IPS-18c (cell line): ENCODE measurements around the gene GSTO2.

Experiments used
- H3K4me3 ChIP-seq: 2 replicates; pipeline ENCODE4 v1.7.0; 2013; ENCODE audit warnings: low read depth, mild to moderate bottlenecking, low read length, moderate library complexity; ENCODE audit not compliant: insufficient read depth
- H3K9me3 ChIP-seq: one replicate; pipeline ENCODE4 v1.6.1; 2013; ENCODE audit warnings: mild to moderate bottlenecking, low read length, moderate library complexity; ENCODE audit not compliant: control insufficient read depth, insufficient read depth

GSTO2 gene

GRCh38 chr10:104268405-104268712, 625 bp upstream of the GSTO2 start:
- H3K4me3 ChIP-seq = peak overlapping the region; percentile 85
- no peaks in the 10 kb centered on the region for H3K9me3 ChIP-seq

DNA sequence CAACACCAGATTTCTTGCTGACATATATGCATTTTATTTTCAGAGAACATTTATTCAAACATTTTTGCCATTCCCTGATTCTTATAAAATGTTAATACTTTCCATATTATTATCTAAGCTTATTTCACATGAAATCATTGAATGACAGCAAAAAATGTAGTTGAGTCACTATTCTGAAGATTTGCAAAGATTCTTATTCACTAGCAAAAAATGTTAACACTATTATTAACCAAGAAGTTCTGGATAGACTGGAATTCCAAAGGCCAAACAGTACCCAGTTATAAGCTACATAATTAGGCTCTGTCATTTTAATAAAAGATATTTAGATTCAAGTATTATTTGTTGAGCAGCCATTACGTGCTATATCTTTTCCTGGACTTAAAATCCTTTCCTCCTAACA, 4.3 kb downstream of the GSTO2 start:
- no peaks in the 10 kb centered on the region for H3K9me3 ChIP-seq

DNA sequence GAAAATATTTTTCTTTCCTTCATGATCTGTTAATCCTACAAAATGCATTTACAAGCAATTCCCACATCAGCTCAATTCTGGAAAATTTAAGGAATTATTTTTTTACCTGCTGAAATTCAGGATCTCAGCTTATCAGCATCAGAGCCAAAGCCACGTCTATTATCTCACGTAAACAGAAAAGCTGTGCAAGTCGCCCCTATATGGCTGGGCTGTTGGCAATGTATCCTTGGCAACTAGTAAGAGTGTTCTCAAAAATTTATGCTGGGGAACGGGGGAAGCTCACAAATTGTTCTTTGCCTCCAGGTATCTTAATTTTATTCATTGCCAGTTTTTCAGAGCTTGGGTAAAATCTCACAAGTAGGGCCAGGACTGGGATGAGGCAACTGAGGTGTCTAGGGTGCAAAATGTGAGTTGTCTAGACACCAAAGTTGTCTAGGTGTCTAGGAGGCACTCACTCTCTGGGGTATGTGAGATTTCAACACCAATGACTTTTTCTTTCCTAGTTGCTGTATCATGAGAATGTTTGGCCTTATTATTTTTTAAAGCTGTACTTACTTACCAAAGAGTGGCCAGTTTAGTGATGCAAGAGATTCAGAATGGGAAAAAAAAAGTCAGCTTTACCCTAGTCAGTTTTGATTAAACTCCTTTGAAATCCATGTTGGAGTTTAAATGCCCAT, 5.1 kb downstream of the GSTO2 start:
- Histone ChIP-seq H3K9me3 (no peaks in the 10 kb centered on the region), H3K4me3 (no peak overlapping the region)

More for the DNA sequence above, 4.3 kb downstream of the GSTO2 start:
- no peak overlapping the region for H3K4me3 ChIP-seq

GRCh38 chr10:104274762-104275721, 6.1 kb downstream of the GSTO2 start:
- H3K9me3 ChIP-seq = no peaks in the 10 kb centered on the region
- peak overlapping the region; percentile 61 for H3K4me3 ChIP-seq

DNA sequence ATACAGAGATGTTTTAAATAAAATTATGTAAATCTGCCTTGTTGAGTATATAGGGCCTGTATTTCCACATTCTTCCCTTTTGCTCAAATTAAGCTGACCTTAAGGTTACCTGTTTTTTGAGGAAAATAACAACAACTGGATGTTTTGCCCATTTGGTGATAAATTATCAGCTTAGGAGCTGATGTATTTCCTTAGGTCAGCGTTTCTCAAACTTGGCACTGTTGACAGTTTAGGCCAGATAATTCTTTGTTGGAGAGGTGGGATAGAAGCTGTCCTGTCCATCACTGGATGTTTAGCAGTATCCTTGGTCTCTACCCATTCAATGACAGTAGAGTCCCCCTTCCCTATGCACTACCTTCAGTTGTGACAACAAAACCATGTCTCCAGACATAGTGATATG, 7.2 kb downstream of the GSTO2 start:
- H3K4me3 ChIP-seq = no peak overlapping the region
- H3K9me3 ChIP-seq = no peaks in the 10 kb centered on the region

DNA sequence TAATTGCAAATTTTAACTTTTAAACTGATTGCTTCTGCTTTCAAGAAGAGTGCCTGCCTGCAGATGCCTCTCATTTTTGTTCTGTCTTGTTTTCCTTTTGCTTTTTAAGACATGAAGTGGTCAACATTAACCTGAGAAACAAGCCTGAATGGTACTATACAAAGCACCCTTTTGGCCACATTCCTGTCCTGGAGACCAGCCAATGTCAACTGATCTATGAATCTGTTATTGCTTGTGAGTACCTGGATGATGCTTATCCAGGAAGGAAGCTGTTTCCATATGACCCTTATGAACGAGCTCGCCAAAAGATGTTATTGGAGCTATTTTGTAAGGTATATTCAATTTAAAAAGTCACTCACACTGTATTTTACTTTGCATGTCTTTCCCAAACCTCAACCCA, 8.8 kb downstream of the GSTO2 start:
- Histone ChIP-seq H3K4me3 (no peak overlapping the region), H3K9me3 (no peaks in the 10 kb centered on the region)

DNA sequence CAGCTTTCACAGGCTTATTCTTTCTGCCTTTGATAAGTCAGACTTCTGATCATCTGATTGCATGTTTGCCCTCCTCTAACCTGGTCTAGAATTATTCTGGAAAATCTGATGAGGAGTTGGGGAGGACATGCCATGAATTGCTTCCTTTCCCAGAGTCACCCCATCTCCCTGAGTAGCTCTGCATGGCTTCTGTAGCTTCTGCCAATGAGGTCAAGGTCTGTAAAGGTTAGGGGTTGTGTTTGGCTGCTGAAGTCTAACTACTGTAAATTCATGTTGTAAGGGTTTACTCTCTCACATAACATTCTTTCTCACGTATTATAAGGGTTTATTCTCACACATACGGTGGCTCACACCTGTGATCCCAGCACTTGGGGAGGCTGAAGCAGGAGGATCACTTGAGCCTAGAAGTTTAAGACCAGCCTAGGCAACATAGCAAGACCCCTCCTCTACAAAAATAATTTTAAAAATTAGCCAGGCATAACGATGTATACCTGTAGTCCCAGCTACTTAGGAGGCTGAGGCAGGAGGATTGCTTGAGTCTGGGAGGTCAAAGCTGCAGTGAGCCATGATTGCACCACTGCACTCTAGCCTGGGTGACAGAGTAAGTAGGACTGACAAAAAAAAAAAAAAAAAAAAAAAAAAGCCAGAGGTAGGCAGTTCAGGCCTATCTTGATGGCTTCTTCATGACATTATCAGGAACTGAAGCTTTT, 10.7 kb downstream of the GSTO2 start:
- no peaks in the 10 kb centered on the region for H3K9me3 ChIP-seq
- H3K4me3 ChIP-seq = no peak overlapping the region

DNA sequence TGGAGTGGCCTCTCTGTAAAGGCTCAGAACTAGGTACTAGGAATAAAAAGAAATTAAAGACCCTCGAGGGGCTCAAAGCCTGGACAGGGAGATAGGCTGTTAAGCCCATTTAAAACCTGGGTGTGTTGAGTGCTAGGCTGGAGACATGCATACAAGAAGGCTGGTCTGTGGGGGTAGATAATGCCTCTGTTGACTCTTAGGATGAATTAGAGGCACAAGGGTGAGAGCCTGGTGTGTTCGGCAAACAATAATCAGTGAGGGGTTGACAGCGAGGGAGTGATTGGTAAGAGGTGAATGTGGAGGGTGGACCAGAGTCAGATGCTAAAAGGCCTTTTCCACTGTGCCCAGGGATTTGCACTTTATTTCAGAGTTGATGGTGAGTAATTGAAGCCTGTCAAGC, 12.7 kb downstream of the GSTO2 start:
- Histone ChIP-seq H3K9me3 (no peaks in the 10 kb centered on the region), H3K4me3 (no peak overlapping the region)

- Histone ChIP-seq H3K4me3 (no peak overlapping the region), H3K9me3 (no peaks in the 10 kb centered on the region)
These were observed 15.9 kb downstream of the GSTO2 start for GRCh38 chr10:104284846-104285245.

GRCh38 chr10:104286939-104287338, 18.0 kb downstream of the GSTO2 start:
- Histone ChIP-seq H3K9me3 (no peaks in the 10 kb centered on the region), H3K4me3 (no peak overlapping the region)

GRCh38 chr10:104288355-104288754, 19.4 kb downstream of the GSTO2 start:
- H3K9me3 ChIP-seq = no peaks in the 10 kb centered on the region

GRCh38 chr10:104291439-104291951, 22.5 kb downstream of the GSTO2 start:
- H3K9me3 ChIP-seq = no peaks in the 10 kb centered on the region
- H3K4me3 ChIP-seq = no peak overlapping the region

More at GRCh38 chr10:104288355-104288754, 19.4 kb downstream of the GSTO2 start:
- no peak overlapping the region for H3K4me3 ChIP-seq

DNA sequence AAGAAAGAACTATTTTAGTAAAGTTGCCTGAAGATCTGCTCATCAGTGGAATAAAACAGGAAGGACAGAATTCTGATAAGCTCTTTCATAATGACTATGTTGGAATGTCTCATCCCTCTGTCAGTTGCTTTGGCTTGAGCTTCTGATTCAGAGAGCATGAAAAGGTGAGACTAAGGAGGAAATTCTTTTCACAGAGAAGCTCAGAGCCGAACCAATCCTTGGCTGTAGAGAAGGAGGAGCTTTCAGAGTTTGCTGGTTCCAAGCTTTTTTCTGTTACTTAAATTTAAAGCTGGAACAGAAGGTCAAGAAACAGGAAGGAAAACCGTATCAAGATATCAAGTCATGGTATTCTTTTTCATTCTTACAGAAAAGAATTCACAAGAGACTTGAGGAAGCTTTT, 24.0 kb downstream of the GSTO2 start:
- Histone ChIP-seq H3K4me3 (no peak overlapping the region), H3K9me3 (no peaks in the 10 kb centered on the region)

- H3K9me3 ChIP-seq = no peaks in the 10 kb centered on the region
- no peak overlapping the region for H3K4me3 ChIP-seq
These were observed 24.9 kb downstream of the GSTO2 start for GRCh38 chr10:104293781-104294321.

- H3K9me3 ChIP-seq = no peaks in the 10 kb centered on the region
- no peak overlapping the region for H3K4me3 ChIP-seq
These were observed 27.9 kb downstream of the GSTO2 start for GRCh38 chr10:104296687-104297436.

- Histone ChIP-seq H3K9me3 (peaks cover 1% of the 10 kb centered on the region), H3K4me3 (no peak overlapping the region)
These were observed 29.0 kb downstream of the GSTO2 start for GRCh38 chr10:104297697-104298660.
